LNCaP clone FGC (cell line): ENCODE results near the gene PTPRG.

Experiments
- DNase-seq: peaks from one replicate; pipeline ENCODE4 v3.0.0-alpha.2; 2011; ENCODE audit warnings: low read depth
- H3K4me3 ChIP-seq: 2 replicates; pipeline ENCODE4 v1.5.1; 2011; ENCODE audit warnings: mild to moderate bottlenecking, low read depth, low read length, control low read depth
- CTCF ChIP-seq: IDR thresholded peaks from 2 replicates; pipeline ENCODE4 v1.5.1; 2012; ENCODE audit warnings: mild to moderate bottlenecking; ENCODE audit not compliant: control insufficient read depth, insufficient read depth; ENCODE audit errors: extremely low read depth

PTPRG gene

GRCh38 chr3:61582846-61583245, 21.5 kb downstream of the PTPRG start:
- H3K4me3 ChIP-seq: no peak overlapping the region
- no peak for TF ChIP-seq CTCF
- no peak for DNase-seq

GRCh38 chr3:61583890-61584875, 22.8 kb downstream of the PTPRG start:
- no peak overlapping the region for H3K4me3 ChIP-seq
- no peak for TF ChIP-seq CTCF
- DNase-seq: no peak

- no peak for TF ChIP-seq CTCF
- DNase-seq: no peak
- no peak overlapping the region for H3K4me3 ChIP-seq
These were observed 28.5 kb downstream of the PTPRG start for GRCh38 chr3:61589856-61590255.

GRCh38 chr3:61591300-61591699, 29.9 kb downstream of the PTPRG start:
- DNase-seq: no peak
- H3K4me3 ChIP-seq: no peak overlapping the region
- TF ChIP-seq CTCF: no peak

GRCh38 chr3:61593446-61594029, 32.2 kb downstream of the PTPRG start:
- DNase-seq: no peak
- no peak overlapping the region for H3K4me3 ChIP-seq
- no peak for TF ChIP-seq CTCF

- no peak for DNase-seq
- no peak for TF ChIP-seq CTCF
- no peak overlapping the region for H3K4me3 ChIP-seq
These were observed 33.0 kb downstream of the PTPRG start for GRCh38 chr3:61594144-61594963.
